Rectal smooth muscle tissue (tissue), 1 donor: Measurements from ENCODE around the gene OSBPL3.

ENCODE experiments used
- H3K27ac ChIP-seq: one replicate; pipeline ENCODE4 v1.7.0; 2013; ENCODE audit warnings: low read depth, low read length, inconsistent platforms
- H3K27me3 ChIP-seq: one replicate; pipeline ENCODE4 v1.7.0; 2013; ENCODE audit warnings: low read length; ENCODE audit not compliant: control insufficient read depth, insufficient read depth
- H3K36me3 ChIP-seq: one replicate; pipeline ENCODE4 v1.7.0; 2013; ENCODE audit warnings: low read length; ENCODE audit not compliant: control insufficient read depth, insufficient read depth
- H3K4me1 ChIP-seq: one replicate; pipeline ENCODE4 v1.7.0; 2013; ENCODE audit warnings: low read length; ENCODE audit not compliant: control insufficient read depth, insufficient read depth
- H3K4me3 ChIP-seq: one replicate; pipeline ENCODE4 v1.7.0; 2013; ENCODE audit warnings: low read length
- H3K9ac ChIP-seq: one replicate; pipeline ENCODE4 v1.7.0; 2013; ENCODE audit warnings: low read length

The OSBPL3 gene

DNA sequence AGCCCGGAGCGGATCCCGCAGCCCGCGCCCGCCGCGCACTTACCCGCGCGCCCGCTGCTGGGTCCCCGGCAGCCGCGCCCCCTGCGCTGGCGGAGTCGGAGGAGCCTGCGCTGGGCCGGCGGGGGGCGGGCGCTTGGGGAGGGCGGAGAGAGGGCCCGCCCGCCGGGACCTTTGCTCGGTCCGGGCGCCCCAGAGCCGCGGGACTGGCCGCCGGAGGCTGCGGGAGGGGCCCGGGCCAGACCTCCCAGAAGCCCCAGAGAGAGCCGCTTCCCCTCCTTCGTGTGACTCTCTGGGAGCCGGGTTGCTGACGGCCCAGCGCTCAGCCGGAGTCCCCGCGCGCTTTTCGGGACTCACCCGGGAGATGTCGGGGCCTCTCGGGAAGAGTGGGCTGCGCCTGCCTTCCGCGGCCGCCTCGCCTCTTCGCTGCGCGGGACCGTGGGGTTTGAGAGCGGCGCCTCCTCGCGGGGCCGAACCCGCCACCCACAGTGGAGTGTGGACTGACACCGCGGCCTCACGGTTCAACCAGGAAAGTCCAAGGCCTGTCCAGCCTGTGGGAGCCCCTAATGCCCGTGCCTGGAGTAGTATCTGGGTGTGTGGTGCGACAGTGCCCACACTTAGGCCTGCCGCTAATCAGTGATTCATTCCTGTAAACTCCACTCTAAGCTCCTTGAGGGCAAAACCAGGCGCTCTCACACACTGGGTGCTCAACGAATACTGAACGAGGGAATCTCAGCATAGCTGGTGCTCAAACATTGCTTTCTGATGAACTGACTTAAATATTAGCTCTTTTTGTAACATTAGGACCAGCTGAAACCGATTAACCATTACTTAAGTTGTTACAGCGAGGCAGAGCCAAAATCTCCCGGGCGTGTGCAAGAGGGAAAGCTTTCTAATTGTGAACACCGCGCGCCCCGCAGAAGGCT is 222.4 kb downstream of the OSBPL3 start, which contains the start of gene GSDME:
TSS of gene GSDME (minus strand) at position 112 of the 923 bp plus-strand sequence. CDS start 7,690 bp downstream, outside the sequence.
- H3K36me3 ChIP-seq: no peaks in the 10 kb centered on the region
- H3K4me3 ChIP-seq: peak within 1 kb of the TSS; percentile 73
- H3K9ac ChIP-seq: peak within 1 kb of the TSS; percentile 17
- H3K4me1 ChIP-seq: peaks cover 4% of the 10 kb centered on the region
- peak within 1 kb of the TSS; percentile 78 for H3K27ac ChIP-seq
- H3K27me3 ChIP-seq: peaks cover 4% of the 10 kb centered on the region

GRCh38 chr7:24756545-24757352 is 223.2 kb downstream of the OSBPL3 start:
- H3K36me3 ChIP-seq: no peaks in the 10 kb centered on the region
- H3K9ac ChIP-seq: peak overlapping the region; percentile 17
- peaks cover 4% of the 10 kb centered on the region for H3K4me1 ChIP-seq
- peaks cover 4% of the 10 kb centered on the region for H3K27me3 ChIP-seq
- H3K4me3 ChIP-seq: peak overlapping the region; percentile 73
- H3K27ac ChIP-seq: peak overlapping the region; percentile 78

GRCh38 chr7:24755541-24756407 is 224.2 kb downstream of the OSBPL3 start:
- no peak overlapping the region for H3K4me3 ChIP-seq
- H3K4me1 ChIP-seq: peaks cover 4% of the 10 kb centered on the region
- H3K9ac ChIP-seq: no peak overlapping the region
- no peaks in the 10 kb centered on the region for H3K36me3 ChIP-seq
- H3K27ac ChIP-seq: no peak overlapping the region
- peaks cover 4% of the 10 kb centered on the region for H3K27me3 ChIP-seq

DNA sequence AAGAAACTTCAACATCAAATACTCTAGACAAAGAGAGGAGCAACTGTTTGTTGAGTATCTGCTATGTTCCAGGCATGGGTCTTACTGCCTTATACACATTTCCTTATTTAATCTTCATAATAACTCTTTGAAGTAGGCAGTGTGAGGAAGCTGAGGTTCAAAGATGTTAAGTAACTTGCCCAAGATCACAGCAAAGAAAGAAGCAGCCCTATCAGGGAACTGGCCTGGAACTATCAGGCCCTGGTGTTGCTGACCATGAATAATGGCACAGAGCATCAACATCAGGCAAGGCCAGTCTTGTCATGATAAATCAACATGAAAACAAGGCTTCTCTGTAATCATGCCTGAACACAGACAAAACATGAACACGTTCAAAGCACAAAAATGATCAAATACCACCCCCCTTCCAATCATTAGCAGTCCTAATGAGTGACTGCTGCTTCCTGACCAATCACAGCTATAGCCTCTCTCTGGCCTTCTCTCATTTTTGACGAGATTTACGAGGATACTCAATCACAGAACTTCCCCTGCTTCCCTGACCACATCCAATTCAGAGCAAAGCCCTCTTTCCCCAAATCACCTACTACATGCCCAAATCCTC is 225.0 kb downstream of the OSBPL3 start:
- Histone ChIP-seq H3K9ac (no peak overlapping the region), H3K4me3 (no peak overlapping the region), H3K27ac (no peak overlapping the region), H3K36me3 (no peaks in the 10 kb centered on the region), H3K27me3 (peaks cover 4% of the 10 kb centered on the region), H3K4me1 (peaks cover 4% of the 10 kb centered on the region)

- H3K27me3 ChIP-seq: peaks cover 4% of the 10 kb centered on the region
- H3K4me3 ChIP-seq: no peak overlapping the region
- no peak overlapping the region for H3K27ac ChIP-seq
- no peak overlapping the region for H3K9ac ChIP-seq
- no peaks in the 10 kb centered on the region for H3K36me3 ChIP-seq
- no peaks in the 10 kb centered on the region for H3K4me1 ChIP-seq
Measured at GRCh38 chr7:24752073-24752800, 227.7 kb downstream of the OSBPL3 start.

DNA sequence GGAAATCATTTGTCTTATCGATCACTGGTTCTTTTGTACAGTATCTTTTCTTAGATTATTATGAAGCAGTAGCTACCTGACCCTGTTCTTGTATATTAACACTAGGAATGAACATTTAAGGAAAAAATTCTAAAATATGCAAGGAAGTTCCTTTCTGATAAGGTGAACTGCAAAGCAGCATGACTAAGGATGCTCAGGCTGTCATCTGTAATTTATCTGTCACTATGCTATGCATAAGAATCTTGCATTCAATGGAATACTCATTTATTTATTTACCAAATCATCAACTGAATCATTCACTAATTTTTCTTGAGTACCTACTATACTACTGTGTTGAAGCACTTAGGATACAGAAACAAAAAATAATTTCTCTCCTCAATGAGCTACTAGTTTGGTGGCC is 228.5 kb downstream of the OSBPL3 start:
- Histone ChIP-seq H3K36me3 (no peaks in the 10 kb centered on the region), H3K4me1 (no peaks in the 10 kb centered on the region), H3K27me3 (peaks cover under 1% of the 10 kb centered on the region), H3K27ac (no peak overlapping the region), H3K9ac (no peak overlapping the region), H3K4me3 (no peak overlapping the region)

DNA sequence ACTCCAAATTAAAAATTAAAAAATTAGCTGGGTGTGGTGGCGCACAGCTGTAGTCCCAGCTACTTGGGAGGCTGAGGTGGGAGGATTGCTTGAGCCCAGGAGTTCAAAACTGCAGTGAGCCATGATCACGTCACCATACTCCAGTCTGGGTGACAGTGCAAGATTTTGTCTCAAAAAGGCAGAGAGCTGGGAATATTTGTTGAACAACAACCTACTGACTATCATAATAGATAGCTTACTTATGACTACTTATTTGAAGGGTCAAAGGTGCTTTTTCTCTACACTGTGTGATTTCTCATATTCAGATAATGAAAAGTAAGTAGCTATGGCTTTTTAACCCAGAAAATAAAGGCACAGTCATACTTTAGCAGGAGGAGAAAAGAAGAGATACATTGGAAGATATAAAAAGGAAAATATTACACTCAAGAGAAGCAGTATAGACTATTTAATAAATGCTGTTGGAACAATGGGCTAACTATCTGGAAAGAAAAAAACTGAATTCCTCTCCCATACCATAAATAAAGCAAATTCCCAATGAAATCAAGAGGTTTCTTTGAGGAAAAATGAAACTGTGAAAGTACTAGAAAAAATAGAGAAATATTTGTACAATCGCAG is 229.4 kb downstream of the OSBPL3 start:
- no peaks in the 10 kb centered on the region for H3K36me3 ChIP-seq
- H3K27ac ChIP-seq: no peak overlapping the region
- H3K9ac ChIP-seq: no peak overlapping the region
- H3K4me3 ChIP-seq: no peak overlapping the region
- H3K27me3 ChIP-seq: no peaks in the 10 kb centered on the region
- no peaks in the 10 kb centered on the region for H3K4me1 ChIP-seq

DNA sequence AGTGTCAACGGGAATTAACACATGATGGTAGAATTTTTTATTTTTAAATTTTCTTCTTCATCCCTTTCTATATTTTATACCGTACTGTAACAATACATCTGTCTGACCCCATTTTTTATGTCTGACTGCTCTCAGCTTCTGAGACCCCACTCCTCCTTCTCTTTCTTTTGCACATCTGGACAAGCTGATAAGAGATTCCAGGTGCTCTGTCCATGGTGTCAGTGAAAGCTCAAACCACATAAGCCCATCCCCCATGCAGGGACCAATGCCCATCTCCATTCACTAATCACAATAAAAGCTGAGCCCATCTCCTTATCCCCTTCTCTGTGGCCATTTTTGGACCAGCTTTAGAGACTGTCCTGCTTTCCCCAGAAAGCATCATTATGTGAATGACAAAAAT is 231.5 kb downstream of the OSBPL3 start:
- no peaks in the 10 kb centered on the region for H3K36me3 ChIP-seq
- no peaks in the 10 kb centered on the region for H3K4me1 ChIP-seq
- H3K9ac ChIP-seq: no peak overlapping the region
- no peak overlapping the region for H3K4me3 ChIP-seq
- no peak overlapping the region for H3K27ac ChIP-seq
- H3K27me3 ChIP-seq: no peaks in the 10 kb centered on the region
